Activated T-helper 1 cell treated with Interleukin-2 at 50 U/mL for 16 hours (primary cell): ENCODE measurements around the gene NELL2.

Source experiments
- DNase-seq: peaks from one replicate; pipeline ENCODE4 v3.0.0-alpha.2; 2020; ENCODE audit warnings: low read depth

Gene NELL2

GRCh38 chr12:44532940-44533339 lies 343.2 kb downstream of the NELL2 start:
- no peak for DNase-seq

DNA sequence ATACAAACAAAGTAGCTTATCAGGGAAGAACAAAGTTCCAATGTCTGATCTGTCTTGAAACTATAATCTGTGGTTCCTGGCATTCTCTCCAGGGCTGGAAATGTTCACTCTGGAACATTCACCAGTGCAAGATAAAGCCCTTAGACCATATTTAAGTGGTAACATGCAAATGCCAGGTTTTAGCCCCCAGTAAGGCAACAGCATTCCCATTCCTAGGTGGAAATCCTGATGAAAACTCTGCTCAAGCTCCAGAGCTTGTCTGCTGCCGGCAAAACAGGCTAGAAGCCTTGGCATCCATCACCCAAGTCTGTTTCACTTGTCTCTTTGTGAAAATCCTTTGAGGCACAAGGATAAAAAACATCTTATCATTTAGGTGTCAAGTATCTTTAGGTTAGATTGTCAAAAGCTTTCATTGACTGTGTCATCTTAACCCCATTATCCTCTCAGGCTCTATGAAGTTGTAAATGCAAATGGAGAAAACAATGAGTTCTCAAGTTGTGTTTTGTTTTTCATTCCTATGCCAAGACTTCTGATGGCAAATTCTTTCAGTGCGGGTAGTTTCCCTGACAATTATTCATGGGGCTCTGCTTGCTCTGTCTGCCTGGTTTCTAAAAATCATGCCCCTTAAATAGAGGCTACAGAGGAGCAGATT lies 344.7 kb downstream of the NELL2 start:
- no peak for DNase-seq

- DNase-seq, result no peak
Measured at GRCh38 chr12:44526655-44527182, 349.4 kb downstream of the NELL2 start.

DNA sequence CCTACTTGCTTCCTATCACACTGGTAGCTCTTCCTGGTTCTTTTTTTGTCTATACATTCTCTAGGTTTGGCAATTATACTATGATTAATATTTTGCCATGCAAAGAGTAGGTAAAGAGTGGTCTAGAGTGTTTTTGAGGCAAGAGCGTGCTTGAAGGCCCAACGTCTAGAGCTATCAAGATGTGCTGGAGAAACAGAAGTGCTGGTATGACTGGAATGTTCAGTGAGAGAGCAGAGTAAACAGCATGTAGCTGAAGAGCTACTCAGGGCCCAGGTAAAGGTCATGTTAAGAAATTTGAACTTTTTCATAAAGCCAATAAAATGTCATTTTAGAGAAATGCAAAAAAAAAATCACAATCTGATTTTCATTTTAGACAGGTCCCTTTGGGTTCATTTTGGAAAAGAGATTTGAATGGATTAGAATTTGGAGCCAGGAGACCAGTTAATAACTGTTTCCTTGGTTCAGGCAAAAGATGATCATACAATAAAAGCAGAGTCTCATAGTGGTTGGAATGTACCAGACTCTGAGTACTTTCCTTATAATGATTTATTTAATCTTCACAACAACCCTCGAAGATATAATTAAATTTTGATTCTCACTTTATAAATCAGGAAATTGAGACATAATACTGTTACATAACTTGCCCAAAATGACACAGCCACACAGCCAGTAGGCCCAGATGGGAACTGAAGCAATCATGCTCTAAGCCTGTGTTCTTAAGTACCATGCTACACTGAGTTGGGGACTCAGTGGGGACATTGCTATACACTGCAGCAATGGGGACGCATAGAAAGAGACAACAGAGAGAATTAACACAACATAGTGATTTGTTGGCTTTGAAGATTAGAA lies 350.1 kb downstream of the NELL2 start:
- DNase-seq, result no peak

GRCh38 chr12:44523828-44524227 lies 352.3 kb downstream of the NELL2 start:
- no peak for DNase-seq

- no peak for DNase-seq
Measured at GRCh38 chr12:44521702-44522101, 354.4 kb downstream of the NELL2 start.

GRCh38 chr12:44519931-44520330 lies 356.2 kb downstream of the NELL2 start:
- DNase-seq, result no peak

GRCh38 chr12:44511289-44511688 lies 364.8 kb downstream of the NELL2 start:
- DNase-seq, result no peak

- DNase-seq, result no peak
Measured at GRCh38 chr12:44510510-44510909, 365.6 kb downstream of the NELL2 start.

- DNase-seq, result no peak
Measured at GRCh38 chr12:44510076-44510475, 366.0 kb downstream of the NELL2 start.

- no peak for DNase-seq
Measured at GRCh38 chr12:44509471-44509870, 366.6 kb downstream of the NELL2 start.

DNA sequence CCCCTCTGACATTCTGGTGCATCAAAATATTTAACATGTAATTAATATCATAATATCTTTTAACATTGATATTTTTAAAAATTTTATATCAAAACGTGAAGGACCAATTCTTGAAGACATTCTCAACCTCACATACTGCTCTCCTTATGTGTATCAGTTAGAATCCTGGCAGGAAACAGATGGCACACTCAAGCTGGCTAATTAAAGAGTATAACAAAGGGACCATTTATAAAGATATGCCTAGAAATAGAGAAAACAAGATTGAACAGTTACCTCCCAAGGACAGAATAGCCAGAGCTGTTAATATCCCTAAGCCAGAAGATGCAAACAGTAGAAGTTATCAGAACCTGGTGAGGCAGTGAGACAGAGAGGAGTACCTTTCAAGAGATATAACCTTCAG lies 368.7 kb downstream of the NELL2 start:
- DNase-seq, result no peak

- no peak for DNase-seq
Measured at GRCh38 chr12:44504799-44505198, 371.3 kb downstream of the NELL2 start.

- DNase-seq, result no peak
Measured at GRCh38 chr12:44503329-44503728, 372.8 kb downstream of the NELL2 start.

- DNase-seq, result no peak
Measured at GRCh38 chr12:44502681-44503080, 373.4 kb downstream of the NELL2 start.

- DNase-seq, result no peak
Measured at GRCh38 chr12:44500423-44500822, 375.7 kb downstream of the NELL2 start.

GRCh38 chr12:44497044-44497443 lies 379.1 kb downstream of the NELL2 start:
- no peak for DNase-seq

- no peak for DNase-seq
Measured at GRCh38 chr12:44490181-44490580, 385.9 kb downstream of the NELL2 start.

GRCh38 chr12:44488180-44488579 lies 387.9 kb downstream of the NELL2 start:
- DNase-seq, result no peak

- DNase-seq, result no peak
Measured at GRCh38 chr12:44484862-44485261, 391.3 kb downstream of the NELL2 start.

DNA sequence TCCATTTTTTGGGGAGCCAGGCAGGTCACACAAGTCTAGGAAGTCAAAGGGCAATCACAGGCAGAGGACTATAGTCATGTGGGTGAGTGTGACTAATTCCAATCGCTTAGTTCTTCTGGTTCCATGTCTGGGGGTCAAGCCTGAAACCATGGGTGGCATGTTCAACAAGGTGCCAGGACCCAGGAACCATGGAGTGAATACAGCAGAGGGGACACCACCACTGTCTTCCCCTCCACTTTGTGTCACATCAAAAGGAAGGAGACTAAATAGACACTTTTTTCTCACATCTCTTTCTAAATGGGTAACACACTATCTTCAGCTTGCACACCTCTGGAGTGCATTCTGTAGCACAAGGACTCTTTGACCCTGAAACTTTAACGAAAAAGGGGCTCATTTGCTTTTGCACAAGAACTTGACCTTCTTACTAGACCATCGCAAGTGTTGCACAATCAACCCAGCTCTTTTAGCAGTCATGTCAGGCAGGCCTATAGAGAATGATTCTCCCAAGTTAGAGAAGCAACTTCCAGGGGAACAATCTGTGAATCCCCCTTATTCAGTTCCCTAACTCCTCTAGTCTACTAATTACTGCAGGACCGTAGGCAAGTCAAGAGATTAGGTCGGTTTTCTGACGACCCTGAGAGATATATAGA lies 398.7 kb downstream of the NELL2 start:
- no peak for DNase-seq

DNA sequence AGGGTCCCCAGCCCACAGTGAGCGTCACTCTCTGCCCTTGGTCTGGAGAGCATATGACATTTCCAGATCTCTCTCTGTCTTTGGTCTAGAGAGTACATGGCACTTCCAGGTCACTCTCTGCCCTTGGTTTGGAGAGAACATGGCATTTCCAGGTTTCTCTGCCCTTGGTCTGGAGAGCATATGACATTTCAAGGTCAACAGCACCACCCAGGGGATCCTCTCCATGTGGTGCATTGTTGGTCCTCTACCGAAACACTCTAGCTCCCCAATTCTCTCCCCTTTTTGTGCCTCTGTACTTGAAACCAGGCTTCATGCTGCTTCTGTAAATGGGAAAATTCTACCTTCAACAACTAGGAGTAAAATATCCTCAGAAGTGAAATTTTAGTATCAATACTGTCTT lies 399.4 kb downstream of the NELL2 start:
- DNase-seq, result no peak

GRCh38 chr12:44465139-44465538 lies 411.0 kb downstream of the NELL2 start:
- no peak for DNase-seq
